ENCODE measurements around the gene LIMK2.
A peak's percentile ranks its signal among the peaks of the same experiment; 100 is the strongest.
"Not testable (repeated sequence)": the region's sequence is repeated elsewhere in the genome, so short reads cannot be mapped to it uniquely, and the experiment has no call there.

LIMK2 gene

GRCh38 chr22:31291481-31292235, 79.6 kb downstream of the LIMK2 start:
- no peak for DNase-seq

- DNase-seq, result peak; percentile 66 to 88 (median 76)
Observed at GRCh38 chr22:31292236-31292989, 80.3 kb downstream of the LIMK2 start, which contains the start of gene PIK3IP1. PIK3IP1 (minus strand) TSS chr22:31292488; CDS start chr22:31292344, 144 bp downstream.

GRCh38 chr22:31295360-31295759, 83.3 kb downstream of the LIMK2 start:
- no peak for DNase-seq

GRCh38 chr22:31295831-31296657, 83.9 kb downstream of the LIMK2 start:
- no peak for DNase-seq

GRCh38 chr22:31300896-31301295, 88.8 kb downstream of the LIMK2 start:
- no peak for DNase-seq

- DNase-seq, result no peak
Observed at GRCh38 chr22:31302006-31302405, 89.9 kb downstream of the LIMK2 start.

- no peak for DNase-seq
Observed at GRCh38 chr22:31302537-31302936, 90.4 kb downstream of the LIMK2 start.

- DNase-seq, result no peak
Observed at GRCh38 chr22:31305194-31305593, 93.1 kb downstream of the LIMK2 start.

- DNase-seq, result no peak
Observed at GRCh38 chr22:31308181-31308580, 96.1 kb downstream of the LIMK2 start.

- peak in 3 of 5 donors; percentile 32 to 61 (median 44) for DNase-seq
Observed at GRCh38 chr22:31313366-31314147, 101.5 kb downstream of the LIMK2 start.

GRCh38 chr22:31314220-31314619, 102.1 kb downstream of the LIMK2 start:
- DNase-seq, result not testable (repeated sequence)

GRCh38 chr22:31321421-31321820, 109.3 kb downstream of the LIMK2 start:
- no peak for DNase-seq

GRCh38 chr22:31323578-31324550, 111.8 kb downstream of the LIMK2 start:
- no peak for DNase-seq

GRCh38 chr22:31326877-31327276, 114.8 kb downstream of the LIMK2 start:
- no peak for DNase-seq

GRCh38 chr22:31327806-31328543, 115.9 kb downstream of the LIMK2 start:
- no peak for DNase-seq

GRCh38 chr22:31328544-31328960, 116.5 kb downstream of the LIMK2 start:
- DNase-seq, result no peak

- no peak for DNase-seq
Observed at GRCh38 chr22:31329029-31329428, 116.9 kb downstream of the LIMK2 start.
